OCI-LY7 (cell line): ENCODE results near the gene NPAS2. TPM values are rescaled to one million over a fixed set of nuclear protein-coding genes. Genes with fewer than 3 reads are reported as not detected.

Source experiments
- BruUV-seq: library from RNA; stranded (reverse); fragments of 400-500 nt; replicated peaks from 2 replicates; lab custom pipeline; 2021; lab: Mats Ljungman, UMichigan
- CTCF ChIA-PET: fragments of 300-600 bp; sonication (Branson Sonifier 250); formaldehyde crosslinking; loops from one replicate; lab custom pipeline; 2022; ENCODE audit warnings: antibody characterized with exemption; ENCODE audit not compliant: unreplicated experiment; lab: Charles Lee
- POLR2A ChIA-PET: fragments of 300-600 bp; sonication (Branson Sonifier 250); formaldehyde crosslinking; loops from one replicate; lab custom pipeline; 2022; ENCODE audit warnings: antibody characterized with exemption; lab: Charles Lee
- DNase-seq: peaks from one replicate; pipeline ENCODE4 v3.0.0-alpha.2; 2015; ENCODE audit warnings: low spot score
- H2AFZ ChIP-seq: fragments of 200-600 bp; sonication (generic), shearing (Covaris generic); 2 replicates; pipeline ENCODE4 v1.6.1; 2014; ENCODE audit warnings: mild to moderate bottlenecking, antibody characterized with exemption, low read length, moderate library complexity
- H3K27ac ChIP-seq: fragments of 200-600 bp; sonication (generic); 2 replicates; pipeline ENCODE4 v1.5.1; 2014; ENCODE audit warnings: mixed run types, low read depth, mild to moderate bottlenecking, moderate library complexity, low read length, inconsistent platforms; ENCODE audit not compliant: poor library complexity, severe bottlenecking
- H3K36me3 ChIP-seq: fragments of 200-600 bp; sonication (generic); 2 replicates; pipeline ENCODE4 v1.6.1; 2014; ENCODE audit warnings: mild to moderate bottlenecking, antibody characterized with exemption, low read length, moderate library complexity, mixed read lengths; ENCODE audit not compliant: insufficient read depth
- H3K4me1 ChIP-seq: fragments of 200-600 bp; sonication (generic); 2 replicates; pipeline ENCODE4 v1.5.1; 2014; ENCODE audit warnings: mild to moderate bottlenecking, low read length; ENCODE audit not compliant: insufficient read depth, poor library complexity, severe bottlenecking
- H3K4me2 ChIP-seq: fragments of 200-600 bp; sonication (generic); 2 replicates; pipeline ENCODE4 v1.6.1; 2014; ENCODE audit warnings: mild to moderate bottlenecking, low read length
- H3K4me3 ChIP-seq: fragments of 200-600 bp; sonication (generic); 2 replicates; pipeline ENCODE4 v1.5.1; 2014; ENCODE audit warnings: mild to moderate bottlenecking, low read depth, low read length; ENCODE audit not compliant: poor library complexity, severe bottlenecking
- H3K79me2 ChIP-seq: fragments of 200-600 bp; sonication (generic); 2 replicates; pipeline ENCODE4 v1.6.1; 2016; ENCODE audit warnings: low read depth, mild to moderate bottlenecking, low read length, moderate library complexity, mixed read lengths; ENCODE audit not compliant: insufficient read depth
- H3K9me2 ChIP-seq: fragments of 200-600 bp; sonication (generic); 2 replicates; pipeline ENCODE4 v1.6.1; 2016; ENCODE audit warnings: mild to moderate bottlenecking, low read length, mixed read lengths; ENCODE audit not compliant: insufficient read depth
- H3K9me3 ChIP-seq: fragments of 200-600 bp; sonication (generic); 2 replicates; pipeline ENCODE4 v1.6.1; 2014; ENCODE audit warnings: mild to moderate bottlenecking, mixed run types, low read length, mixed read lengths
- H4K20me1 ChIP-seq: fragments of 200-600 bp; sonication (generic); 2 replicates; pipeline ENCODE4 v1.6.1; 2014; ENCODE audit warnings: mild to moderate bottlenecking, antibody characterized with exemption, low read length, moderate library complexity, mixed read lengths; ENCODE audit not compliant: insufficient read depth
- CTCF ChIP-seq: fragments of 200-600 bp; sonication (generic); conservative IDR thresholded peaks from 2 replicates; pipeline ENCODE4 v1.5.1; 2014; ENCODE audit warnings: mild to moderate bottlenecking, antibody characterized with exemption, low read length, moderate library complexity, mixed read lengths
- EZH2phosphoT487 ChIP-seq: fragments of 200-600 bp; sonication (generic); IDR thresholded peaks from 2 replicates; pipeline ENCODE4 v1.6.1; 2018; ENCODE audit warnings: low read depth, borderline replicate concordance, mild to moderate bottlenecking, mixed run types, antibody characterized with exemption, low read length, moderate library complexity, mixed read lengths
- intact Hi-C: fragments of 100-400 bp; cut with micrococcal nuclease; formaldehyde crosslinking; loops from one replicate; pipeline ENCODE4 v1.10.0; 2022; ENCODE audit not compliant: unreplicated experiment
- total RNA-seq, 2 experiments: library from RNA; depleted of rRNA in 1 of 2; stranded (reverse); fragments of >200 nt in 1 of 2; shearing (Covaris generic) in 1 of 2; gene quantifications; 2 replicates each; pipeline ENCODE4 v1.2.3, GENCODE V29; 2014 to 2022

NPAS2 gene
- total RNA-seq, 2 experiments from 2014 or later: not detected

- Histone ChIP-seq H3K27ac (no peak overlapping the region), H3K79me2 (no peaks in the 10 kb centered on the region), H3K4me2 (no peak overlapping the region), H3K9me3 (no peaks in the 10 kb centered on the region), H2AFZ (no peak overlapping the region), H3K9me2 (no peaks in the 10 kb centered on the region), H3K4me1 (no peaks in the 10 kb centered on the region), H3K36me3 (no peaks in the 10 kb centered on the region), H3K4me3 (no peak overlapping the region), H4K20me1 (no peaks in the 10 kb centered on the region)
- no peak for TF ChIP-seq CTCF
- no peak for TF ChIP-seq EZH2phosphoT487
- ChIA-PET POLR2A (no interaction called here), CTCF (no interaction called here)
- intact Hi-C loops: no loop called here
- no peak for DNase-seq
- BruUV-seq: no TSS peak
Measured at GRCh38 chr2:100778637-100779450, 41.1 kb upstream of the NPAS2 start.

GRCh38 chr2:100779908-100780202 is 40.1 kb upstream of the NPAS2 start:
- BruUV-seq: no TSS peak

More at GRCh38 chr2:100779908-100780202, 40.1 kb upstream of the NPAS2 start:
- no peak overlapping the region for H3K4me3 ChIP-seq
- H2AFZ ChIP-seq: no peak overlapping the region
- DNase-seq: no peak
- no peaks in the 10 kb centered on the region for H3K9me2 ChIP-seq
- H3K27ac ChIP-seq: no peak overlapping the region
- TF ChIP-seq CTCF: no peak
- TF ChIP-seq EZH2phosphoT487: no peak
- H3K79me2 ChIP-seq: no peaks in the 10 kb centered on the region
- ChIA-PET CTCF (no interaction called here), POLR2A (interaction anchor here (0.6 to 1.4 kb wide), 2 partner anchors 9 to 151 kb away, joined by 3 to 5 read pairs; no protein-coding TSS in a partner anchor)
- H3K4me1 ChIP-seq: no peaks in the 10 kb centered on the region
- no peaks in the 10 kb centered on the region for H3K36me3 ChIP-seq
- intact Hi-C loops: no loop called here
- no peaks in the 10 kb centered on the region for H4K20me1 ChIP-seq
- no peaks in the 10 kb centered on the region for H3K9me3 ChIP-seq
- H3K4me2 ChIP-seq: no peak overlapping the region
